GM12878 (cell line): ENCODE data around the gene MAX.

Source experiments
- CEBPB ChIP-seq, 2 experiments: fragments of 150-350 bp in 1 of 2; IDR thresholded peaks; 2 replicates each; pipeline ENCODE4 v1.6.1; 2012 to 2014; ENCODE audit warnings: low read depth in 2 of 2, low read length in 2 of 2, borderline replicate concordance in 1 of 2, inconsistent platforms in 1 of 2
- EZH2 ChIP-seq: IDR thresholded peaks from 2 replicates; pipeline ENCODE4 v1.6.1; 2012; ENCODE audit warnings: low read depth, mild to moderate bottlenecking, control low read depth, inconsistent platforms, low read length, borderline replicate concordance; ENCODE audit not compliant: control insufficient read depth
- GABPA ChIP-seq: IDR thresholded peaks from 2 replicates; pipeline ENCODE4 v1.6.1; 2014; ENCODE audit warnings: antibody characterized with exemption, low read depth, mild to moderate bottlenecking, inconsistent platforms
- NR2C2 ChIP-seq: IDR thresholded peaks from 2 replicates; pipeline ENCODE4 v1.6.1; 2011; ENCODE audit warnings: borderline replicate concordance, low read depth; ENCODE audit not compliant: control insufficient read depth, insufficient read length
- NR2F1 ChIP-seq: fragments of 450-650 bp; conservative IDR thresholded peaks from 2 replicates; pipeline ENCODE4 v1.6.1; 2017; ENCODE audit warnings: mild to moderate bottlenecking
- NRF1 ChIP-seq: conservative IDR thresholded peaks from 2 replicates; pipeline ENCODE4 v1.6.1; 2011; ENCODE audit warnings: mild to moderate bottlenecking, low read depth, low read length, improper control_type of control experiment
- POLR2A ChIP-seq: IDR thresholded peaks from 2 replicates; pipeline ENCODE4 v1.6.1; 2011; ENCODE audit warnings: low read depth, mild to moderate bottlenecking, low read length
- SIX5 ChIP-seq: IDR thresholded peaks from 2 replicates; pipeline ENCODE4 v1.6.1; 2011; ENCODE audit warnings: mild to moderate bottlenecking, low read depth, low read length, moderate library complexity; ENCODE audit not compliant: severe bottlenecking
- SREBF1 ChIP-seq: IDR thresholded peaks from 2 replicates; pipeline ENCODE4 v1.6.1; 2012; ENCODE audit warnings: mild to moderate bottlenecking, low read length
- TAF1 ChIP-seq: IDR thresholded peaks from 2 replicates; pipeline ENCODE4 v1.6.1; 2011; ENCODE audit warnings: mild to moderate bottlenecking, low read depth, low read length, borderline replicate concordance
- YBX1 ChIP-seq: fragments of 450-650 bp; IDR thresholded peaks from 2 replicates; pipeline ENCODE4 v1.6.1; 2016; ENCODE audit warnings: antibody characterized with exemption
- TF ChIP-seq, protein P1 (sequence below), 3 experiments: IDR thresholded peaks in 2 of 3; conservative IDR thresholded peaks in 1 of 3; 2 replicates each; pipeline ENCODE4 v1.5.1; 2011; ENCODE audit warnings: low read depth in 3 of 3, low read length in 3 of 3, mild to moderate bottlenecking in 3 of 3, control low read depth in 2 of 3, moderate library complexity in 2 of 3, inconsistent platforms in 1 of 3, mixed read lengths in 1 of 3; ENCODE audit not compliant: control insufficient read depth in 2 of 3, insufficient read depth in 1 of 3; ENCODE audit errors: extremely low read depth in 1 of 3
- TF ChIP-seq, protein P2 (sequence below): fragments of 450-650 bp; IDR thresholded peaks from 2 replicates; pipeline ENCODE4 v1.6.1; 2017; ENCODE audit warnings: mild to moderate bottlenecking

DNA sequence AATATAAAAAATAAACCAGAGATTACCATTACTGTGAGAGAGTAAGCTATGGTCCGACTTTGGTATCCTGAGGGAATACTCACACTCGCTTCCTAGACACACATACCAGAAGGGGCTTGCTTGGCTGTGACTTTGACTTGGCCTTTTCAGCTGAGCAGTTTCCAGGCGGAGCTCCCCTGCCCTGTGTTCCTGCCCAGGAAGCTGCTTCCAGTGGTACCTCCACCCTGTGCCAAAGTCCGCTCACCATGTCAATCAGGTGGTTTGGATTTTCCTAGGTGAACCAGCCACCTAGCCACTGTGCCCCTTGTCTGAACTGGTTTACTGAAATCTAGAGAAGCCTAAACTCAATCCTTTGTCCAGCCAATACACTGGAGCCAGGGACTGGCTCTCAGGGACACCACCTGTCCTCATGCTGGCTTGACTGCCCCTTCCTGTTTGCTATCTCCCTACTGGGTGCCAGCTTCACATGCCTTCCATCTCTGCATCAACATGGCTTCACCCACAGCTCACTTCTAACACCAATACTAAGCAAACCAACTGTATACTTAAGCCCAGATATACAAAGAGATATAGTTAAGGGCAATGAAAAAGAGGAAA, 28.6 kb downstream of the MAX start:
- TF ChIP-seq TAF1 = no peak
- no peak for TF ChIP-seq NR2C2
- TF ChIP-seq EZH2 = no peak
- TF ChIP-seq CEBPB (IDR thresholded peaks at IDR 0.05; ENCODE audit: borderline replicate concordance in 1 of 2, low read depth in 2 of 2, low read length in 2 of 2) = no peak
- TF ChIP-seq, protein P1, sequence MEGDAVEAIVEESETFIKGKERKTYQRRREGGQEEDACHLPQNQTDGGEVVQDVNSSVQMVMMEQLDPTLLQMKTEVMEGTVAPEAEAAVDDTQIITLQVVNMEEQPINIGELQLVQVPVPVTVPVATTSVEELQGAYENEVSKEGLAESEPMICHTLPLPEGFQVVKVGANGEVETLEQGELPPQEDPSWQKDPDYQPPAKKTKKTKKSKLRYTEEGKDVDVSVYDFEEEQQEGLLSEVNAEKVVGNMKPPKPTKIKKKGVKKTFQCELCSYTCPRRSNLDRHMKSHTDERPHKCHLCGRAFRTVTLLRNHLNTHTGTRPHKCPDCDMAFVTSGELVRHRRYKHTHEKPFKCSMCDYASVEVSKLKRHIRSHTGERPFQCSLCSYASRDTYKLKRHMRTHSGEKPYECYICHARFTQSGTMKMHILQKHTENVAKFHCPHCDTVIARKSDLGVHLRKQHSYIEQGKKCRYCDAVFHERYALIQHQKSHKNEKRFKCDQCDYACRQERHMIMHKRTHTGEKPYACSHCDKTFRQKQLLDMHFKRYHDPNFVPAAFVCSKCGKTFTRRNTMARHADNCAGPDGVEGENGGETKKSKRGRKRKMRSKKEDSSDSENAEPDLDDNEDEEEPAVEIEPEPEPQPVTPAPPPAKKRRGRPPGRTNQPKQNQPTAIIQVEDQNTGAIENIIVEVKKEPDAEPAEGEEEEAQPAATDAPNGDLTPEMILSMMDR (IDR thresholded peaks at IDR 0.05 in 2 of 3, conservative IDR thresholded peaks at IDR 0.05 in 1 of 3; ENCODE audit: control insufficient read depth in 2 of 3, extremely low read depth in 1 of 3, insufficient read depth in 1 of 3, low read depth in 3 of 3, low read length in 3 of 3) = no peak
- no peak for TF ChIP-seq NRF1
- TF ChIP-seq SREBF1 = no peak
- no peak for TF ChIP-seq SIX5
- TF ChIP-seq NR2F1 = no peak
- TF ChIP-seq, protein P2, sequence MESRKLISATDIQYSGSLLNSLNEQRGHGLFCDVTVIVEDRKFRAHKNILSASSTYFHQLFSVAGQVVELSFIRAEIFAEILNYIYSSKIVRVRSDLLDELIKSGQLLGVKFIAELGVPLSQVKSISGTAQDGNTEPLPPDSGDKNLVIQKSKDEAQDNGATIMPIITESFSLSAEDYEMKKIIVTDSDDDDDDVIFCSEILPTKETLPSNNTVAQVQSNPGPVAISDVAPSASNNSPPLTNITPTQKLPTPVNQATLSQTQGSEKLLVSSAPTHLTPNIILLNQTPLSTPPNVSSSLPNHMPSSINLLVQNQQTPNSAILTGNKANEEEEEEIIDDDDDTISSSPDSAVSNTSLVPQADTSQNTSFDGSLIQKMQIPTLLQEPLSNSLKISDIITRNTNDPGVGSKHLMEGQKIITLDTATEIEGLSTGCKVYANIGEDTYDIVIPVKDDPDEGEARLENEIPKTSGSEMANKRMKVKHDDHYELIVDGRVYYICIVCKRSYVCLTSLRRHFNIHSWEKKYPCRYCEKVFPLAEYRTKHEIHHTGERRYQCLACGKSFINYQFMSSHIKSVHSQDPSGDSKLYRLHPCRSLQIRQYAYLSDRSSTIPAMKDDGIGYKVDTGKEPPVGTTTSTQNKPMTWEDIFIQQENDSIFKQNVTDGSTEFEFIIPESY = no peak
- TF ChIP-seq GABPA = no peak
- TF ChIP-seq POLR2A = no peak
- no peak for TF ChIP-seq YBX1
